ENCODE results near the gene PALM. TPM values are rescaled to one million over a fixed set of nuclear protein-coding genes. Genes with fewer than 3 reads are reported as not detected.

Gene PALM
- total RNA-seq, 2 donors from 2014 or later = 3.9 to 13.5 TPM

DNA sequence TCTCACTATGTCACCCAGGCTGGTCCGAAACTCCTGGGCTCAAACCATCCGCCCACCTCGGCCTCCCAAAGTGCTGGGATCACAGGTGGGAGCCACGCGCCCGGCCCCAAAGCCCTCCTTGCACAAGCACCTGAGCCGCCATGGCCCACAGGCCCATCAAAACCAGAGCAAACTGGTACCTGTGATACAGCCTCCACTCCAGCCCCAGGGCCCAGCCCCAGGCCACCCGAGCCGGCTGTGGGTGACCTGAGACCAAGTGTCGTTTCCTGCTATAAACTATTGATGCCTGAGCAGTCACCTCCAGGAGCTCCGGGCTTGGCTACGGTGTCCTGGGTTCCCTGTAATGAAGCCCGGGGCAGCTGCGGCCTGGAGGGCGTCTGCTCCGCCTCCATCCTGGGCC, 78.8 kb downstream of the PALM start:
- Histone ChIP-seq H3K4me3 (no peak overlapping the region), H3K9ac (ENCODE audit: low read depth in 2 of 2, low read length in 2 of 2) (no peak overlapping the region), H3K4me1 (no peaks in the 10 kb centered on the region), H3K36me3 (no peaks in the 10 kb centered on the region), H3K27ac (no peak overlapping the region), H3K9me3 (no peaks in the 10 kb centered on the region), H3K27me3 (no peaks in the 10 kb centered on the region)
- TF ChIP-seq, protein P1, sequence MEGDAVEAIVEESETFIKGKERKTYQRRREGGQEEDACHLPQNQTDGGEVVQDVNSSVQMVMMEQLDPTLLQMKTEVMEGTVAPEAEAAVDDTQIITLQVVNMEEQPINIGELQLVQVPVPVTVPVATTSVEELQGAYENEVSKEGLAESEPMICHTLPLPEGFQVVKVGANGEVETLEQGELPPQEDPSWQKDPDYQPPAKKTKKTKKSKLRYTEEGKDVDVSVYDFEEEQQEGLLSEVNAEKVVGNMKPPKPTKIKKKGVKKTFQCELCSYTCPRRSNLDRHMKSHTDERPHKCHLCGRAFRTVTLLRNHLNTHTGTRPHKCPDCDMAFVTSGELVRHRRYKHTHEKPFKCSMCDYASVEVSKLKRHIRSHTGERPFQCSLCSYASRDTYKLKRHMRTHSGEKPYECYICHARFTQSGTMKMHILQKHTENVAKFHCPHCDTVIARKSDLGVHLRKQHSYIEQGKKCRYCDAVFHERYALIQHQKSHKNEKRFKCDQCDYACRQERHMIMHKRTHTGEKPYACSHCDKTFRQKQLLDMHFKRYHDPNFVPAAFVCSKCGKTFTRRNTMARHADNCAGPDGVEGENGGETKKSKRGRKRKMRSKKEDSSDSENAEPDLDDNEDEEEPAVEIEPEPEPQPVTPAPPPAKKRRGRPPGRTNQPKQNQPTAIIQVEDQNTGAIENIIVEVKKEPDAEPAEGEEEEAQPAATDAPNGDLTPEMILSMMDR (IDR thresholded peaks at IDR 0.05) = no peak
- DNase-seq = no peak
- intact Hi-C loops (cut with DNase I) = no loop called here

DNA sequence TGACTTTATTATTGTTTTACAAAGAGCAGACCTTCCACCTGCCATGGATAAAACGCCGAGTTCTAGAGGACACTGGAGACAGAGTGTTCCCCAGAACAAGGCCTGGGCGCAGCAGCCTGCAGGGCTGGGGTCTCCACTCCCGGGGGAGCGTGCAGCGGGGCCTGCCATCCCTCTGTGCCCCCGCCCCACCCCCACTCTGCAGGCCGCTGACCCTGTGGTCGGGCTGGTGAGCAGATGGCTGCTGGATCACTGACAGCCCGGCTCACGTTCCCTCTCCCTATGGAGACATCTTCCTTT, 79.9 kb downstream of the PALM start:
- H3K4me1 ChIP-seq = no peaks in the 10 kb centered on the region
- DNase-seq = no peak
- intact Hi-C loops (cut with DNase I) = no loop called here
- H3K36me3 ChIP-seq = no peaks in the 10 kb centered on the region
- no peak overlapping the region for H3K9ac ChIP-seq (ENCODE audit: low read depth in 2 of 2, low read length in 2 of 2)
- no peak overlapping the region for H3K4me3 ChIP-seq
- TF ChIP-seq, protein P1 (IDR thresholded peaks at IDR 0.05) = no peak
- no peaks in the 10 kb centered on the region for H3K9me3 ChIP-seq
- H3K27ac ChIP-seq = no peak overlapping the region
- no peaks in the 10 kb centered on the region for H3K27me3 ChIP-seq

DNA sequence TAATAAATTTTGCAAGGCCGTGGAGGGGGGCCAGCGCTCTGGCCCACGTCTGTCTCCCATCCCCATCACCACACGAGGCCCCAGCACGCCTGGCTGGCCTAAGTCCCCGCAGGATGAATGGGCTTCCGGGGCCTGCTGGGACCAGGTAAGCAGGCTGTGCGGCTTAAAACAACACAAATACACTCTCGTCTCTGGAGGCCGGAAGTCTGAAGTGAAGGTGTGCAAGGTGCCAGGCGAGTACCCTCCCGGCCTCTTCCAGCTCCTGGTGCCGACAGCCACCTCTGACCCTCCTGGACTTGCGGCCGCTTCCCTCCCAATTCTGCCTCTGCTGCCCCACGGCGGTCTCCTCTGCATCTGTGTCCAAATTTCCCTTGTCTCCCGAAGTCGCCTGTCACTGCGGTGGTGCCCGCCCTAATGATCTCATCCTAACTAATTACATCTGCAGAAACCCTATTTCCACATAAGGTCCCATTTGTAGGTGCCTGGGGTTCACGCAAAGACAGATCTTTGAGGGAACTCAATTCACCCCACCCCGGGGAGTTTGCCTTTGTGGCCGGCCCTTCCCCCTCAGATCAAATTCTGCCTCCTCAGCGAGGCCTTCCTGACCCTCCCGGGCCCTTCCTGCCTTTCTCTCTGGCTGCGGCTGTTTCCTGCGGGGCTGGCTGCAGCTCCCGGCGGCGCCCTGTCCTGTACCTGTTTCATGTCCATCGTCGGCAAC, 80.4 kb downstream of the PALM start:
- Histone ChIP-seq H3K27me3 (no peaks in the 10 kb centered on the region), H3K36me3 (no peaks in the 10 kb centered on the region), H3K4me1 (no peaks in the 10 kb centered on the region), H3K9me3 (no peaks in the 10 kb centered on the region), H3K4me3 (no peak overlapping the region), H3K27ac (peak overlapping the region; percentile 6), H3K9ac (ENCODE audit: low read depth in 2 of 2, low read length in 2 of 2) (peak overlapping the region in 1 of 2 donors; percentile 2)
- intact Hi-C loops (cut with DNase I) = no loop called here
- TF ChIP-seq, protein P1 (IDR thresholded peaks at IDR 0.05) = no peak
- no peak for DNase-seq

DNA sequence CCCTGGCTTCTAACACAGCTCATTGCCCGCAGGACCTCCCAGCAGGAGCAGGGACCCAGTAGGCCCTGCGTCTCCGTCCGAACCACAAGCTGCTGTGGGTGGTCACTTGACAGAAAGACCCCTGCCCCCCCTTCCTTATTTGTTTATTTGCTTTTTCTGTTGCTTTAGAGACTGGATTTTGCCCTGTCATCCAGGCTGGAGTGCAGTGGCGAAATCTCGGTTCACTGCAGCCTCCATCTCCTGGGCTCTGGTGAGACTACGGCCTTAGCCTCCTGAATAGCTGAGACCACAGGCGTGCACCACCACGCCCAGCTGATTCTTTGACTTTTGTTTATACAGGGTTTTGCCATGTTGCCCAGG, 80.9 kb downstream of the PALM start:
- Histone ChIP-seq H3K4me1 (no peaks in the 10 kb centered on the region), H3K27me3 (no peaks in the 10 kb centered on the region), H3K36me3 (no peaks in the 10 kb centered on the region), H3K4me3 (no peak overlapping the region), H3K9ac (ENCODE audit: low read depth in 2 of 2, low read length in 2 of 2) (no peak overlapping the region), H3K27ac (peak overlapping the region; percentile 6), H3K9me3 (no peaks in the 10 kb centered on the region)
- TF ChIP-seq, protein P1 (IDR thresholded peaks at IDR 0.05) = no peak
- intact Hi-C loops (cut with DNase I) = no loop called here
- DNase-seq = no peak

DNA sequence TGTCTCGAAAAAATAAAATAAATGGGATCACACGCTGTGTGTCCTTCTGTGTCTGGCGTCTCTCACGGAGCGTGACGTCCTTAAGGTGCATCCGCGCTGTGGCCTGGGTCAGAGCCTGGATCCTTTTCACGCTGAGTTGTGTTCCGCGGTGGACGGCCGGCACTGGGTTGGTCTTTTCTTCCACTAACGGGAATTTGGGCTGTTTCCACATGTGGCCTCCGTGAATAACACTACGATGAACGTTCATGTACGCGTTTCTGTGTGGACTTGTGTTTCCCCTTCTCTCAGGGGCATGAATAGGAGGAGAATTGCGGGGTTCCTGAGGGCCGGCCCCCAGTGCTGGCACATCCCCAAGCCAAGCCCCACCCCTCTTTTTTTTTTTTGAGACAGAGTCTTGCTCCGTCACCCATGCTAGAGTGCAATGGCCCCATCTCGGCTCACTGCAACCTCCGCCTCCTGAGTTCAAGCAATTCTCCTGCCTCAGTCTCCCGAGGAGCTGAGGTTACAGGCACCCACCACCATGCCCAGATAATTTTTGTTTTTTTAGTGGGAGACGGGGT, 82.4 kb downstream of the PALM start:
- Histone ChIP-seq H3K4me3 (no peak overlapping the region), H3K9me3 (no peaks in the 10 kb centered on the region), H3K36me3 (no peaks in the 10 kb centered on the region), H3K27me3 (no peaks in the 10 kb centered on the region), H3K27ac (no peak overlapping the region), H3K4me1 (no peaks in the 10 kb centered on the region), H3K9ac (ENCODE audit: low read depth in 2 of 2, low read length in 2 of 2) (no peak overlapping the region)
- intact Hi-C loops (cut with DNase I) = no loop called here
- no peak for DNase-seq
- TF ChIP-seq, protein P1 (IDR thresholded peaks at IDR 0.05) = no peak

All from colonic mucosa (tissue), 4 donors.